IPS DF 6.9 (cell line): ENCODE measurements around the gene IGSF23.
"Not testable (repeated sequence)": the region's sequence is repeated elsewhere in the genome, so short reads cannot be mapped to it uniquely, and the experiment has no call there.

Experiments used
- DNase-seq: peaks from one replicate; pipeline ENCODE4 v3.0.0-alpha.2; 2013; ENCODE audit warnings: low read depth, low spot score
- H3K27ac ChIP-seq: one replicate; pipeline ENCODE4 v1.5.1; 2013; ENCODE audit warnings: low read length, control low read depth
- H3K27me3 ChIP-seq: 2 replicates; pipeline ENCODE4 v1.6.1; 2013; ENCODE audit warnings: mild to moderate bottlenecking, low read length; ENCODE audit not compliant: control insufficient read depth, insufficient read depth
- H3K36me3 ChIP-seq: 2 replicates; pipeline ENCODE4 v1.6.1; 2013; ENCODE audit warnings: low read length; ENCODE audit not compliant: control insufficient read depth, insufficient read depth
- H3K4me1 ChIP-seq: 2 replicates; pipeline ENCODE4 v1.6.1; 2013; ENCODE audit warnings: low read length; ENCODE audit not compliant: control insufficient read depth, insufficient read depth
- H3K4me3 ChIP-seq: 2 replicates; pipeline ENCODE4 v1.5.1; 2013; ENCODE audit warnings: mild to moderate bottlenecking, low read length
- H3K9me3 ChIP-seq: 2 replicates; pipeline ENCODE4 v1.6.1; 2013; ENCODE audit warnings: low read length, inconsistent platforms; ENCODE audit not compliant: control insufficient read depth, insufficient read depth
- WGBS: extraction: QIAGEN DNeasy Blood & Tissue Kit; methylation state at CpG from one replicate; pipeline ENCODE4 v1.1.7; 2013; ENCODE audit warnings: mixed read lengths, missing lambda C conversion rate; ENCODE audit not compliant: insufficient read length, insufficient coverage; 5-methylcytosine and 5-hydroxymethylcytosine counted together

IGSF23 gene

GRCh38 chr19:44600466-44600865, 12.9 kb upstream of the IGSF23 start:
- Histone ChIP-seq H3K4me1 (peaks cover 2% of the 10 kb centered on the region; the same call in 1 of the 2 replicates), H3K36me3 (no peaks in the 10 kb centered on the region), H3K9me3 (no peaks in the 10 kb centered on the region), H3K27me3 (no peaks in the 10 kb centered on the region), H3K4me3 (no peak overlapping the region), H3K27ac (no peak overlapping the region)
- no peak for DNase-seq
- WGBS: no CpG with 5 or more reads among the region's 4 CpGs

GRCh38 chr19:44602081-44602480, 11.3 kb upstream of the IGSF23 start:
- WGBS: no CpG with 5 or more reads among the region's 6 CpGs
- Histone ChIP-seq H3K27me3 (no peaks in the 10 kb centered on the region), H3K4me3 (no peak overlapping the region), H3K4me1 (peaks cover 2% of the 10 kb centered on the region; the same call in 1 of the 2 replicates), H3K9me3 (no peaks in the 10 kb centered on the region), H3K36me3 (no peaks in the 10 kb centered on the region), H3K27ac (no peak overlapping the region)
- no peak for DNase-seq

DNA sequence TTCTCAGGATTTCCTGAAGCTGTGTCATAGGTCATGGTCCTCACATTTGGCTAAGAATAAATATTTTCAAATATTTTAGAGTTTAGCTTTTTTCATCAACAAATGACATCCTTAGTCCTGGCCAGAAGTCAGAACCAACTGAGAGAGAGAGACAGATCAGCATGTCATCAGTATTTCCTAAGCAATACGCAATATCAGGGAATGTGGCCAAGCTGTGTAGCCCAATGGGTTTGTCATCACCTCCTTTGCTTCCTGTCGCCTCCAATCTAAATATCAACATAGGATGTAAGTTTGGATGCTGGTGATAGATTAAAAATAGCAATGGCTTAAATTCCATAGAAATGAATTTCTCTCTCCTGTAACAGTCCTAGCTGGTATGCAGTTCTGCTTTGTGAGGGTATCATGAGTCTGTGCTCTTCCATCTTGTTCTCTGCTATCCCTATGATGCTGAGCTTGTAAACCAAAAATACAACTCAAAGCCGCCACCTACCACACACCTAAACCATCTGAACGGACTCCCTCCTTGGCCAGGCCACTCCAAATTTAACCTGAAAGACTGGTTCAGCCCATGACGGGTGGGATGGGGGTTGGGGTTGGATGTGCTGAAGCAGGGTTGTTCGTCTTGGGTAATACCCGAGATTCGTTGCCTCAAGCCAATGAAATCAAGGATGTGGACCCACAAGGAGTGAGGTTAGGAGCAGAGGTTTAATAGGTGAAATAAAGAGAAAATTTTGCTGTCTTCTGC, 10.0 kb upstream of the IGSF23 start:
- no peaks in the 10 kb centered on the region for H3K9me3 ChIP-seq
- no peaks in the 10 kb centered on the region for H3K27me3 ChIP-seq
- H3K36me3 ChIP-seq: no peaks in the 10 kb centered on the region
- no CpG with 5 or more reads among the region's 8 CpGs for WGBS
- peaks cover 2% of the 10 kb centered on the region; the same call in 1 of the 2 replicates for H3K4me1 ChIP-seq
- H3K27ac ChIP-seq: no peak overlapping the region
- no peak overlapping the region for H3K4me3 ChIP-seq
- DNase-seq: no peak

GRCh38 chr19:44604241-44604640, 9.1 kb upstream of the IGSF23 start:
- no peak for DNase-seq
- WGBS: no CpG with 5 or more reads among the region's 6 CpGs
- Histone ChIP-seq H3K4me3 (no peak overlapping the region), H3K27ac (no peak overlapping the region), H3K4me1 (peaks cover 2% of the 10 kb centered on the region; the same call in 1 of the 2 replicates), H3K27me3 (no peaks in the 10 kb centered on the region), H3K9me3 (no peaks in the 10 kb centered on the region), H3K36me3 (no peaks in the 10 kb centered on the region)

DNA sequence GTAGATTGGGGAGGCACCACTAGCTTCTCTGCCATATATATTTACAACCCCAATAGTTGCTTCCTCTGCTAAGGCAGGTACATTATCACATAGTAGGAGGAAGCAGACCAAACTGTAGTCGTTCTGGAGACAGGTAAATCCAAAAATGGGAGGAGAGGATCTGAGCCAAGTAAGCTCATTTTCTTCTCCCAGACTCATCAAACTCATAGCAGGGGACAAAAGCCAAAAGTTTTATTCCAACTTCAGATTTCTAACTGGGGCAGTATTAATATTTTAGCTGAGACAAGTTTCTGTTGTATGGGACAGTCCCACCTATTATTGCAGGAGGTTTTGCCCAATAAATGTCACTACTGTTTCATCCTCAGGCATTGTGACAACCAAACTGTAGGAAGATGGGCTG, 7.8 kb upstream of the IGSF23 start:
- no peaks in the 10 kb centered on the region for H3K27me3 ChIP-seq
- H3K4me3 ChIP-seq: no peak overlapping the region
- no peak overlapping the region for H3K27ac ChIP-seq
- no peaks in the 10 kb centered on the region for H3K36me3 ChIP-seq
- peaks cover 2% of the 10 kb centered on the region; the same call in 1 of the 2 replicates for H3K4me1 ChIP-seq
- H3K9me3 ChIP-seq: no peaks in the 10 kb centered on the region
- DNase-seq: no peak
- WGBS: no CpG with 5 or more reads among the region's 1 CpG

DNA sequence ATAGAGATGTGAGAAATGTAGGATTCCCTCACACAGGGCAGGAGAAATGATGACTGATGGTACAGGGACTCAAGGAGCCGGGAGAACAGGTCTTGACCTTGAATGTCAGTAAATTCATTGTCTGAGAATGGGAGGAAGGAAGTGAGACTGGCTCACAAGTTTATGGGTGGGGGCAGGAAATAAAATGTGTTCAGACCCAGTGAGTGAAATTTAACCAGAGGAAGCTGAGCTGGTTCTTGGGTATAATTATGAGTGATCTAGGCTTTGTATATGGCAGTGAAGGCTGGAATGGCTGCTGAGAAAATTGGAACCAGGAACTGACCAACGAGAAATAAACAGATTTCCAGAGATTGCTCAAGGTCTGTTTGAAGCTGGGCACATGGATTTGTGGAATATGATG, 6.3 kb upstream of the IGSF23 start:
- Histone ChIP-seq H3K27ac (no peak overlapping the region), H3K36me3 (no peaks in the 10 kb centered on the region), H3K27me3 (no peaks in the 10 kb centered on the region), H3K4me3 (no peak overlapping the region), H3K9me3 (no peaks in the 10 kb centered on the region), H3K4me1 (peaks cover 2% of the 10 kb centered on the region; the same call in 1 of the 2 replicates)
- no CpG with 5 or more reads among the region's 2 CpGs for WGBS
- DNase-seq: no peak

GRCh38 chr19:44607917-44608316, 5.4 kb upstream of the IGSF23 start:
- no CpG with 5 or more reads among the region's 3 CpGs for WGBS
- no peaks in the 10 kb centered on the region for H3K27me3 ChIP-seq
- no peak for DNase-seq
- no peaks in the 10 kb centered on the region for H3K36me3 ChIP-seq
- no peak overlapping the region for H3K4me3 ChIP-seq
- H3K4me1 ChIP-seq: peaks cover 2% of the 10 kb centered on the region; the same call in 1 of the 2 replicates
- H3K27ac ChIP-seq: no peak overlapping the region
- no peaks in the 10 kb centered on the region for H3K9me3 ChIP-seq

DNA sequence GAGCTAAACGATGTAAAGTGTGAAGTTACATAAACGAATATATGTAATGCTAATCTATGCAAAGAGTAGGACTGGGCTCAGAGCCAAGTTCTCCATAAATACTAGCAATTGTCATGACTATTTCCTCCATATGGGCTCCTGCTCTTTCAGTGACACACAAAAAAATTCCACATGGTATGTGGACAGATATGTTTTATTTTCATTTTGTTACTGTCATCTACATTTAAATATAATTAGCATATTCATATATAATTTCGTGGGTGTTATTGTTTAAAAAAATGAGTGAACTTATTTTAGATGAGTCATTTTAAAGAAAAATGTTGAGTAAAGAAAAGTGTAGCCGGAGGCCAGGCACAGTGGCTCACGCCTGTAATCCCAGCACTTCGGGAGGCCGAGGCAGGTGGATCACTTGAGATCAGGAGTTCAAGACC, 5.0 kb upstream of the IGSF23 start:
- Histone ChIP-seq H3K9me3 (no peaks in the 10 kb centered on the region), H3K27ac (no peak overlapping the region), H3K36me3 (no peaks in the 10 kb centered on the region), H3K4me3 (no peak overlapping the region), H3K27me3 (no peaks in the 10 kb centered on the region), H3K4me1 (peaks cover 2% of the 10 kb centered on the region; the same call in 1 of the 2 replicates)
- WGBS: 100% methylated on average over 1 of the region's 7 CpGs
- no peak for DNase-seq

GRCh38 chr19:44609219-44609618, 4.1 kb upstream of the IGSF23 start:
- Histone ChIP-seq H3K4me3 (no peak overlapping the region), H3K27me3 (no peaks in the 10 kb centered on the region), H3K9me3 (no peaks in the 10 kb centered on the region), H3K4me1 (no peaks in the 10 kb centered on the region), H3K27ac (no peak overlapping the region), H3K36me3 (no peaks in the 10 kb centered on the region)
- no CpG with 5 or more reads among the region's 5 CpGs for WGBS
- no peak for DNase-seq

DNA sequence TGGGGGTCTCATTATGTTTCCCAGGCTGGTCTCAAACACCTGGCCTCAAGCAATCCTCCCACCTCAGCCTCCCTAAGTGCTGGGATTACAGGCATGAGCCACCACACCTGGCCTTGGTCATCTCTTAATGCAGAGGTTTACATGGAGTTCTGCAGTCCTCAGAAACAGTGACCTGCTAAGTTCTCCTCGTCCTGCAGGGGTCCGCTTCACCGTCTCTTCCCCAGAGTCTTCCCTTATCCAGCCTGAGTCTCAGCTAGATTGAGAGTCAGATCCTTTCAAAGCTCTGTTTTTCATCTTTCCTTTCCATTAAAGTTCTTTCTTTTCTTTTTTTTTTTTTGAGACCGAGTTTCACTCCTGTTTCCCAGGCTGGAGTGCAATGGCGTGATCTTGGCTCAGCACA, 2.9 kb upstream of the IGSF23 start:
- not testable (repeated sequence) for H3K36me3 ChIP-seq, H3K27ac ChIP-seq, DNase-seq, H3K27me3 ChIP-seq, H3K9me3 ChIP-seq, H3K4me1 ChIP-seq, H3K4me3 ChIP-seq
- WGBS: no CpG with 5 or more reads among the region's 5 CpGs

DNA sequence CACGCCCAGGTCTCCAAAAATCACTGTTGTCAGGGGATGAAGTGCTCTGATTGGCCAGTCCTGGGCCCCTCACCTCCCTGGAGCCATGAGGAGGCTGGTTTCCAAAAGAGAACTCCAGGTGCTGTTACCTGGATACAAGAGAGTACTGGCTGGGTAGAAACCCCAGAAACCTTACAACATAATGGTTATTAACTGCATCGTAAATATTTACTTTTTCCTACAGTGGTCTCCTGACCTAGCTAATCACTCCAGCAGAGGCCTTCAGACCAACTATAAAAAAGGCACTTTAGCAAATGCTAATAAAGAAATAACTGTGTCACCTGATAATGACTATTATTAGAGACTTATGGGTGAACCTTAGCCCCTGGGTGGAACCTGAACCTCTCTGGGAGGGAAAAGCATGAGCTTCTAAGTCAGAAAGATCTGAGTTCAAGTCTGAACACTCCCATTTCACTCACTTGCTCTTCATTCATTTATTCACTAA, 1.5 kb upstream of the IGSF23 start:
- no peaks in the 10 kb centered on the region for H3K4me1 ChIP-seq
- no peaks in the 10 kb centered on the region for H3K27me3 ChIP-seq
- no peak for DNase-seq
- no peaks in the 10 kb centered on the region for H3K36me3 ChIP-seq
- H3K4me3 ChIP-seq: no peak overlapping the region
- WGBS: no CpG with 5 or more reads among the region's 2 CpGs
- no peaks in the 10 kb centered on the region for H3K9me3 ChIP-seq
- H3K27ac ChIP-seq: no peak overlapping the region
